ENCODE results near the gene LIMCH1.

DNA sequence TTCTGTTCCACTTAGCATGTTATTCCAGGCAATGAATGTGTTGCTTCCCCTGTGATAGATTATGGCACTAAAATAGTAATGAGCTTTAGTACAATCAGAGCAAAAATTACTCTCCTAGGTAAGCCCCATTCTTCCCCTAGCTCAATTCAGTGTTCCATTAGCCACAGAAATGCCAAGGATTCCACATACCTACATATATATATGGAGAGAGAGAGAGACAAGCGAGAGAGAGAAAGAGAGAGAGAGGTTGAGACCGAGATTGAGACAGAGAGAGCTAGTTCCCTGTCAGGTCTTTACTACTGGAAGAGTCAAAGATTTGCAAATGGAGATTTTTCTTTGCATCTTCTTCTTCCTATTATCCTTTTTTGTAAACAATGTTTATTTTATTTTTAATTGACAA is 8.7 kb downstream of the LIMCH1 start:
- TF ChIP-seq CTCF (conservative IDR thresholded peaks at IDR 0.05; ENCODE audit: low read length) (no peak), EZH2phosphoT487 (IDR thresholded peaks at IDR 0.05; ENCODE audit: borderline replicate concordance) (no peak)

Measured in Loucy (cell line).